GM18861 (cell line): ENCODE measurements around the gene ST3GAL6.

Experiments used
- ATAC-seq: cut with Tn5 transposase; IDR thresholded peaks from one replicate; pipeline ENCODE4 v1.9.1; 2021; ENCODE audit not compliant: unreplicated experiment

The ST3GAL6 gene

DNA sequence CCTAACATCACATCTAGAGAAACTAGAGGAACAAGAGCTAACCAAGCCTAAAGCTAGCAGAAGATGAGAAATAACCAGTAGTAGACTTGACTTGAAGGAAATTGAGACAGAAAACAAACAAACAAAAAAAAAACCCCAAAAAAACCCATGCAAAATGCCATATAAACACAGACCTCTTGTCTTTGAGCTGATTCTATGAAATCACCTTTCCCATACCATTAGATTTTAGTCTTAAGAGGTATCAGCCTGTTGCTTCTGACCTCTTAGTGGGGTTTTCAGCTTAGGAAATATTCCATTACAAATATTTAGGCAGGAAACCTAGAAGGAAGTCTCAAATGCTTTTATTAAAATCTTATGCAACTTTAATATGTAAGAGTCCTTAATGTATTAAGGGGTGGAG lies 23.9 kb upstream of the ST3GAL6 start:
- no peak for ATAC-seq

DNA sequence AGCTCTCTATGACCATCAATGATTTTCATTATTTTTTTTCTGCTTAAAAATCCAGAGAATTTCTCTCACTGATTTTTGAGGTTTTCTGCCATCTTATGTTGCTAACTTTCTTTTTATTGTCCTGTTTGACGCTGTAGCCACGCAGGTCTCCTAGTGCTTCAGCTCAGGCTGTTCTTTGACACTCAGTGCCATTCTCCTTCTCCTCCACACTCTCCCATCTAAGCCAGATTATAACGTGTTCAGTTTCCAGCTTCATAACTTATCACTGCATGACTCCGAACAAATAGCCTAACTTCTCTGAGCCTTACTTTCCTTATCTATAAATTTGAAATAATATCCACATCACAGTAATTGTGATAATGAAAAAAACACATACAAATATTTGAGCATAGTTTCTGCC lies 22.8 kb upstream of the ST3GAL6 start:
- no peak for ATAC-seq

DNA sequence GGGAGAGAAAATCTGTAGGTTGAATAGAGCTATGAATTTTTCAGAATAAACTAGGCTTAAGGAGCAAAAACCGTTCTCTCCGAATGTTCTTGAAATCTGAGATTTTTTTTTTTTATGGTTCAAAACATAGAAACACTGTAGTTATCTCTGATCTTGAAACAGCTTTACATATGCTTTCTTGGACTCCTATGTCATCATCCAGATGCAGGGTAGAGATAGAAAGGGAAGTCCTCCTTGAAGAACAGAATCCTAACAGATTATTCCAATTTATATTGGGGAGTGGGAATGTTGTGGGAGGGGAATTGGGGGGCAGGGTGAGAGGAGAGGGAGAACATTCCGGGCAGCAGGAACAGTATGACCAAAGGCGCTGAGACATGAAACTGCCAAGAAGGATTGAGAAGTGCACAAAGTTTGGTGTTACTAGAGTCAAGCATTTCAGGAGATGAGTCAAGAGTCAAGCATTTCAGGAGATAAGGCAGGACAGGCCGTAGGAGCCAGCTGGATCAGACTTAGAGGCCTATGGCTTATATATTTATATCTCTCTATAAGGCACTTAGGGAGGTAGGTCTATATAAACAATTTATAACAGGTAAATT lies 21.9 kb upstream of the ST3GAL6 start:
- no peak for ATAC-seq

DNA sequence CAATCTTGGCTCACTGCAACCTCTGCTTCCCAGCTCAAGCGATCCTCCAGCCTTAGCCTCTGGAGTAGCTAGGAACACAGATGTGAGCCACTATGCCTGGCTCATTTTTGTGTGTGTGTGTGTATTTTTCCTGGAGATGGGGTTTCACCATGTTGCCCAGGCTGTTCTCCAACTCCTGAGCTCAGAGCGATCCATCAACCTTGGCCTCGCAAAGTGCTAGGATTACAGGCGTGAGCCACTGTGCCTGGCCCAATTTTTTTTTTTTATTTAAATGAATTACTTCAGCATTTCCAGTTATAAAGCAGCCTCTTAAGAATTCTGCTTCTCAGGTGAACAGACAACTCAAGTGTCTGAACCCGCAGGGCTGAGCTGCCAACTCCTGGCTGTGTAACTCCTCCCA lies 20.1 kb upstream of the ST3GAL6 start:
- ATAC-seq: no peak

DNA sequence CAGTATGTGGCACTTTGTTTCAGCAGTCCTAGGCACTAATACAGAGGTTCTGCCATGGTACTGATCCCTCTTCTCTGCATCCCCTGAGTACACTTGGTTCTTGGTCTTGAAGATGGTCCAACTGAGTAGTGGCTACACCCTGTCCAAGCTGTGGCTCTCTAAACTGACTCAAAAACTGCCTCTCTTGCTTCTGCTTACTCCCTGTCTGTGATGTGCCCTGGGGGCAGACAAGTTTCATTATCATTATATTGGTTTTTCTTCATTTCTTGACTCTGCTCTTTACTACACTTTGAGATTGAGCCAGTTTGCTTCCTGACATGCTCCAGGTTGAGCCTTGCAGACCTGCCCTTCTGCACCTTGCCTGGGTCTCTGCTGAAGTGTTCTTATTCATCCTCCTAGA lies 18.9 kb upstream of the ST3GAL6 start:
- ATAC-seq: no peak

DNA sequence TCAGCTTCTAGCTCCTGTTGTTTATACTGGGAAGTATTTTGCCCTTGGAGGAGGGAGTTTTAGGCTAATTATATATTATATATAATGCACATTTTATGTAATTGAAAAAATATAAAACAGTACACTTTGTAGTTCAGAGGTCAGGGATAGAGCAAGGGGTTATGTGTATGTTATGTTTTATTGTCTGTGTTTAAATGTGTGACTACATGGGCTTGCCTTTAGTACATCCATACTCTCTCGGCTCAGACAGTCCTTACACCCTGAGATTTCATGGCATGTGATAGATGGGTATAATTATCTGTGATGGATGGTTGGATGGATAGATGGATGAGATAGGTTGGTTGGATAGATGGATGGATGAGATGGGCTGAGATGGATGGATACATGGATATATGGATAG lies 17.4 kb upstream of the ST3GAL6 start:
- no peak for ATAC-seq

DNA sequence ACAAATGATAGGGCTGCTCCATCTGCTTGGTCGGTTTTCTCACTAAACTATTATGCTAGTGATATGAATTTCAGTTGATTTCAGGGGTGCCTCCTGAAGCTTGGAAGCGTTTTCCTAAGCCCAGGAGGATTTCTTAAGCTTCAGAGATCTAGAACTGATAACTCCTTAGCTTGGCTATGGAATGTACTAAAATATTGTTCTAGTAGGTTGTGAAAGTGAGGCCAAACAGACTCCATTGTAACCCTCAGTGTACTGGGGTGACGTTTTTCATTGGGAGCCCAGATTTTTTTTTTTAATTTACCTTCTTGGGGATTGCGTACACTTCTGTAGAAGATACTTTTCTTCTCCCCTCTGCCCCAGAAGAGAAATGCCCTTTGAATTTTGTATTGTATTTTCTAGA lies 17.0 kb upstream of the ST3GAL6 start:
- ATAC-seq: no peak

DNA sequence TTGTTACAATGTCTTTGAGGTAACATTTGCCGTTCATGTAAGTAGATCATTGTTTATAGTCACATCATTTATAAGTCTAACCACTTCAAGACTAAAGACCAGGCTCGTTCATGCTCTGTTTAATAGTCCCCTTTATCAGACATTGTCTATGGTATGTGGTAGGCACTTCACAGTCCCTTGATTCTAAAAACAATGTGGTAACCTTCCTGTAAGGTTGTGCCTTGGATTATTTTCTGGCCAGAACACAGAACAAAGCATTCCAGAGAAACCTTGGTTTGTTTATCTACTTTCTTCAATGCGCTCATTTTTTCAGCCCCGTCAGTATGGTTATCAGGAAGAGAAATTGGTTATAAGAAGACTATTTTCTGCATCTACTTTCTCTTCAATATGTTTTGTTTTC lies 16.3 kb upstream of the ST3GAL6 start:
- ATAC-seq: no peak

DNA sequence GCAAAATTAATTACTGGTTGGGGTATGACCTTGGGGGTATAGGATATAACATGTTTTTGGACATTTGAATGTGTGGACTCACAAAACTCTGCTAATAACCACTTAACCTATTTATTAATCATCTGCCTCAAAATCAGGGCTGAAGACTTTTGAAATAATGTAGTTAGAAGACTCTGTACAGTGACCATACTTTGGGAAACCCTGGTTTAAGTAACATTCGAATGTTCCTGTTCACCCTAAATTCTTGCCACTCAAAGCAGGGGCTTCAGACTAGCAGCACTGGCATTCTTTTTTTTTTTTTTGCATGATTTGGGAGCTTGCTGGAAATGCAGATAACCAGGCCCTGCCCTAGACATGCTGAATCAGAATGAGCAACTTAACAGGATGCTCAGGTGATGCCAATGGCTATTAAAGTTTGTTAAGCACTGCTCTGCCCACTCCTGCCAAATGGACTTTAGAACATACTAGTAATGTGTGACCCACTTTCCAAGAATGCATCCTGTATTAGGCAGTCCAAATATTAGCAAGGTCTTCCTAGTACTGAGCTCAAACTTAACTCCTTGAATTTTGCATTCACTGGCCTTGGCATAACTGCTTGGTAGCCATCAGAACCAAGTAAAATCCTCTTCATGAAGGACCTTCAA lies 12.7 kb upstream of the ST3GAL6 start:
- no peak for ATAC-seq

DNA sequence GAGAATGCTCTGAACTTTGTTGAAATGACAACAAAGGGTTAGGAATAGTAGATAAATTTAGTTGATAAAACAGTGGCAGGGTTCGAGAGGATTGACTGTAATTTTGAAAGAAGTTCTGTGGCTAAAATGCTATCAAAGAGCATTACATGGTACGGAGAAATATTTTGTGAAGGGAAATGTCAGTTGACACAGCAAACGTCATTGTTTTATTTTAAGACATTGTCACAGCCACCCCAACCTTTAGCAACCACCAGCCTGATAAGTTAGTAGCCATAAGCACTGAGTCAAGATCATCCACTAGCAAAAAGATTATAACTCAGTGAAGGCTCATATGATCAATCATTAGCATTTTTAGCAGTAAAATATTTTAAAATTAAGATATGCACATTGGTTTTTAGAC lies 8.7 kb upstream of the ST3GAL6 start:
- ATAC-seq: no peak

DNA sequence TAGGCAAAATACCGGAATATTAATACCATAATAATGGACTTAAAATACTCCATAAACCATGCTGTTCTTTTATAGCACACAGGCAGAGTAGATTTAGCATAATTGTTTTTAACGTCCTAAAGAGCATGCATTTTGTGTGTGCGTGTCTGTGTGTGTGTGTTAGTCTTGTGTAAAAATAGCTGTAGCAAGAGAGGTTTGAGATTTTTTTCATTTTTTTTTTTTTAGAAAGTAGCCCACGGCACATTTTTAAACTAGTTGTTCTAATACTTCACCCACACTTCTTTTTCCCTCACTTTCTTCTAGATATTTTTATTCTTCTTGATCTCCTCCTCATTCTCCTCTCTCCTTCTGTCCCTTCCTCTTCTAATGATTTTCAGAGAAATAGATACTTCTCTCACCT lies 7.5 kb upstream of the ST3GAL6 start:
- ATAC-seq: no peak

DNA sequence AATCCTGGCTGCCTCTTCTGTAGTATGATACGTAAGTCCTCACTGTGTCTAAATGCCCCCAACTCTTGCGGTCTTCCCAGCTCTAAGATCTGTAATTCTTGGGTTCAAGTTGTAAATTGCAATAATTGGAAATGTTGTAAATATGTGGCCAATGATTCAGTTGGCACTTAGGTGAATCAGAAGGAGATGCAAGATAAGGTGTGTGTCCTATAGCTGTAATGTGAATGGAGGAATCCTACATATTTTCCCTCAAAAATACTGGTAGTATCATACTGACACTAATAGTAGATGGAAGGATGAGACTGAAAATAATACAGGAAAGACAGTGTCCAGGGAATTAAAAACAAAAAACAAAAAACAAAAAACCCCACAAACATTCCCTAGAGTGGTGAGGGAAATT lies 3.5 kb upstream of the ST3GAL6 start:
- no peak for ATAC-seq

DNA sequence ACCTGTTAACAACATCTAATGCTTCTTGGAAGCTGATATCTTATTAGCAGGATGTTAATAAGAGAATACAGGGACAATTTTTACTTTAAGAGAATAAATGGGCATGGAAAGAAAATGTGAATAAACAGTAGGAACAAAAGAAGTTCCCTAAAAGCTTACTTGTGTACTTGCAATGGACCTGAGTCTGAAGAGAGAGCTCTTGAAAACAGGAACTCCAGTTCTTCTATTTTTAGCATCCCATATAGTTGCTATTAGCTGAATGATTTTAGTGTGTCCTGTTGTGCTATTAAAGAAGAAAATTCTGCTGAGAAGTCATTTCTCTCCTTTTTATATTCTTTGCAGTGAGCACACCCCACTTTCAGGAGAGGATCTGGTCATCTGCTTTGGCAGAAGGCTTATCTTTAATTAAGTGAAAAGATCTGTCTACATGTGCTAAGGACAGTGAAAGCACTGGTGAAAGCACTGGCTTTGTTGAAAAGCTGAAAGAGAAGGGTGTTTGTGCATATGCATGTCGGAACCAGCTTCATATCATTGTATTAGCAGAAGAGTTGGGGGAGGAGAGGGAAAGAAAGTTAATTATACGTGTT lies 1.4 kb upstream of the ST3GAL6 start:
- ATAC-seq: no peak

DNA sequence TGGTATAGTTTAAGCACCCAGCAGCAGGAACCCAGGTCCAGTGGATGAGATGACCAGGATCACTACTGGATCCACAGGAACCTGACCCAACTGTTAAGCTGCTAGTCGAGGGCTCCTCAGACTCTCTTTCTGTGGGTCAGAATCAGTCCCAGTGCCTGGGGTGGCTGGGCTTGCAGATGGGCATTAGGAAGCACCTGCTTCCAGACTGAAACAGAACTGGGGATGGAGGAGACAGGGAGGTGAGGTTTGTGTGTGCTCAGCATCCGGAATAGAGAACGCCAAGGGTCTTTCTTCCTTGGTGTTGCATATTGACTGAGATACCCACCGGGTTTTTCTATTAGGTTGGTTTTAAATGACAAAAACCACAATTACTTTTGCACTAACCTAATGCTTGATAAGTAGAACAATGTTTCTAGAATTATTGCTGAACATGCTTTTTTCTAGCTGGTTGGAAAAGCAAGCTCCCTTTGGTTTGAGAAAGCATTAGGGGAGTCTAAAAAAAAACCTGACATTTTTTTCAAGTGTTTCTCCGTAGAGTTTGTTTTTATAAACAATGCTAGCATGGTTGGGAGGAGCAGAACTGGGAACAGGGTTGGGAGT lies 779 bp downstream of the ST3GAL6 start:
- ATAC-seq: no peak

DNA sequence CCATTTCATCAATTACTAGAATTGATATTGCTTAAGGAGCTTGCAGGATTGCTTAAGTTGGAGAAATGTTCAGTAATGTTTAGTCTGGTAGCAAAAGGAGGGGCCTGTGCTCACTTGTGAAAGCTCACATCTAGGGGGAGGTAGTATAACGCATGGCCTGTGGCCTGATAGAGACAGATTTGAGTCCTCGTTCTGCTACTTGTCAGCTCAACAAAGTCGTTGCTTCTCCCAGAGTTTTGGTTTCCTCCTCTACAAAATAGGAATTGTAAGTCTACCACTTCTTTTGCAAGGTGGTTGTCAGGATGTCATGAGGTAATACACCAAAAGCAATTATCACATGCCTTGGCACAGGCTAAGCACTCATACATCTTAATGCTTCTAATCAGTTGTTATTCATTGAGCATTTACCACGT lies 1.3 kb downstream of the ST3GAL6 start:
- no peak for ATAC-seq

DNA sequence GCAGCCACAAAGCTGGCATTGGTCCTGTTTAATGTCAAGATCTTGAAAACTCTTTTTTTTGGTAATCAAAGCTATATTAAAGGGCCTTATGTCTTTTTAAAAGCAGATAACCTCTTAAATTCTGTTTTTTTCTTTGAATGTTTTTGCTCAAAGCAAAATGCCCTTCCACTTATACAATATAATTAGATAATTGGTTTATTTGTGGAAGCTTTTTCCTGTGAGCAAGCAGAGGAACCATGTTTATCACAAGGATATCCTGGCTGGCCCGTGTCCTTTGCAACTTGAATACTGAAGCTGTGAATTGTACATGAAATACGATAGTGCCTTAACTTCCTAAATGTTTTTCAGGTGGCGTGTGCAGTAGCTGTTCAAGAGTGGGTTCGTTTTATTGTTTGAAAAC lies 2.6 kb downstream of the ST3GAL6 start:
- ATAC-seq: no peak

DNA sequence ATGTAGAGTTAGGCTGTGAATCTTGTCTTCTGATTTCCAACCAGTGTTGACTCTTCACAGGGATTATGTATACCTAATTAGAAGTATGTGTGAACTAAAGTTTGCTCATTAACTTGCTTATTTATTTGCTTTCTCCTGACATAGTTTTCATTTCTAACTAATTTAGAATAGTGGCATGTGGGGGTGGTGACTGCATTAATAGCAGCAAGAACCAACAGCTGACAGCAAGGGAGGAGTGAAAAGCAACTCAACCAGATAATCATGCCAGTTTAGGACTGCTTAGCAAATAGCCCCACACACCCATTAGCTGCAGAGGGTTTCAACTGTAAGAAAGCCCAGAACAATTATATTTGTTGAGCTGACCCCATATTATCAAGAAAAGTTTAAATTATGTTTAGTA lies 3.8 kb downstream of the ST3GAL6 start:
- no peak for ATAC-seq

DNA sequence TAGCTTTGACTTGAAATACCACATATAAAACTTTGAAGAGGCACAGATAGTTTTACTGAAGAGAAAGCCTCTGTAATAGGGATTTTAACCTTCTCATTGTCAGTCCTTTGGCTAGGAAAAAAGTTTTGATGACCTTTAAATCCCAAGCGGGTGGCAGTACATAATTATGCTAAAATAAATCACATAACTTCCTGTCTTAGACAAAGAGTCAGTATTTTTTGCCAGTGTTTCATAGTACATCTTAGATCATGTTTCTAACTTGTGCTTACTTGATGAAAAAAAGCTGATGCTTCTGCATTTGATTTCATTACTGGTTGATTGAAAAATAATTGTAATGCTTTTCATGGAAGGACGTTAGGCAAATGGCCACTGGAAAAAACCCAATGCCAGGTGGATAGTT lies 5.8 kb downstream of the ST3GAL6 start:
- no peak for ATAC-seq

DNA sequence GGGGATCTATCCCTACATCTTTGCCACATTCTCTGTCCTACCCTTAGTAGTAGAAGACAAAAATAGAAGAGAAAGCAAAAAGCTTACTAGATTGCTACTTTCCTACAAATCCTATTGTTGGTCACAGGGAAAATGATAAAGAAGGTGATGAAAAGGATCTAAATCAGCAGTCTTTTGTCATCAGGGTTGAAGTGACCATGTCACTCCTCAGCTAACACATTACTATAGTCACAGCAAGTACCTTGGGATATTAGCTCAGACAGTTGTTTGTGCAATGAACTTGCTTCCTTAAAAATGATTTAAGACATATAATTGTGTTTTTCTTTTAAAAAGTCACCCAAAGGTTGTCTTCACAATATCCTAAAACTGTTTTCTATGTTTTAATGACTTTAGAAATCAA lies 6.3 kb downstream of the ST3GAL6 start:
- ATAC-seq: no peak

DNA sequence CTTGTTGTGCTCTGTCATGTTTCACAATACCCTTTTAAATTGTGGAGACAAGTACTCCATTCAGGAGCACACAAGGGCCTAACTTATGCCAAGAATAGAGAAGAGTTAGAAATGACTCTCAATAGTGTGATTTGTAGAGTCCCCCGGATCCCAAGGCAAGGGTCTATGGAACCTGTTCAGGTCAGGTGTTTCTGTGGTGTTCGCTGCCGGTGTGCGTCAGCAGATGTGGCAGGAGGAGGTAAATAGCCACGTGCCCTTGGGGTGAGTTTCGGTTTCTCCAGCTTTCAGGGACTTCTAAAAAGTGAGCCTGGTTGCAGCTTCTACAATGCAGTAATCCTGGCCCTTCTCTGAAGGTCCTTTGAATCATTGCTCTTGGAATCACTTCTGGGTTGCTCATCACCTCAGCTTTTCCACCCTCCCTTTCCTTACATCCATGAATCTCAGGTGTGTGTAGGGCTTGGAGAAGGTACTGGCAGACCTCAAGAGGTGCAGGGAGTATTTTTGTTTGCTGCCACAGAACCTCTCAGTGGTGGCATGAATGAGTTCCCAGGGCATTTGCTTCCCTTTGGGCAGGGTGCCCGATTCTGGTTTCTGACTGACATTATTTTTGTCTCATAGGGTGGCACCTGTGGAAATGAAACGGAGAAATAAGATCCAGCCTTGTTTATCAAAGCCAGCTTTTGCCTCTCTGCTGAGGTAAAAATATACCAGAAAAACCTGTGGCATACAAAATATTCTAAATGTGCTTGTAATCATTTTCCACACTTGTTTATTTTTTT lies 7.3 kb downstream of the ST3GAL6 start:
- ATAC-seq: peak; percentile 64

DNA sequence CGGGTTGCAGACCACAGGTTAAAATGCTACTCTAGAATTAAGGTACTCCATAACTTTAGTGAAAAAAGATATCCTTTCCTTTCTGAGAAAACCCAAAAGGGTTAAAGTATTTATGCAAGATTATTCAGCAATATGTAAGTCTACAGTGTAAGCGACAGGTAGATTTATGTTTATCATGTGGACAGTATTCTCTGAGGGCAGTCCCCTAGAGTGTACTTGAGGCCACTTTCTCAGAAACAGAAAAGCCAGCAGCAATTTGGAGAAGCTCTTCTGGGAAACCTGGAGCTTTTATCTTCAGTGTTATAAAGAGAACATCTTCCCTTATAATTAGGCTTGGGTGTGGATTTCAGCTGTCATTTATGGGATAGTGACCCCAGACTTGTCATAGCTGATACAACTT lies 8.9 kb downstream of the ST3GAL6 start:
- ATAC-seq: no peak
